Calu3 (cell line): ENCODE data around the gene GALC. TPM values are rescaled to one million over a fixed set of nuclear protein-coding genes. Genes with fewer than 3 reads are reported as not detected.

Source experiments
- BruUV-seq: library from RNA; stranded (reverse); fragments of 400-500 nt; replicated peaks from 2 replicates; lab custom pipeline; 2021; lab: Mats Ljungman, UMichigan
- CTCF ChIA-PET: fragments of 300-600 bp; sonication (Branson Sonifier 250); formaldehyde crosslinking; loops from one replicate; lab custom pipeline; 2022; ENCODE audit warnings: antibody characterized with exemption; lab: Charles Lee
- DNase-seq: peaks from one replicate; pipeline ENCODE4 v3.0.0; 2022
- H3K27ac Mint-ChIP-seq: one replicate; pipeline ENCODE4 v1.8.0; 2022; ENCODE audit warnings: mixed read lengths; ENCODE audit not compliant: unreplicated experiment
- H3K27me3 Mint-ChIP-seq: one replicate; pipeline ENCODE4 v1.8.0; 2022; ENCODE audit warnings: mixed read lengths; ENCODE audit not compliant: unreplicated experiment
- H3K36me3 Mint-ChIP-seq: one replicate; pipeline ENCODE4 v1.8.0; 2022; ENCODE audit warnings: mild to moderate bottlenecking, moderate library complexity, mixed read lengths; ENCODE audit not compliant: insufficient read depth, unreplicated experiment
- H3K4me1 Mint-ChIP-seq: one replicate; pipeline ENCODE4 v1.8.0; 2022; ENCODE audit warnings: mild to moderate bottlenecking, low read depth, mixed read lengths; ENCODE audit not compliant: unreplicated experiment
- H3K4me3 Mint-ChIP-seq: one replicate; pipeline ENCODE4 v1.8.0; 2022; ENCODE audit warnings: mild to moderate bottlenecking, low read depth, moderate library complexity, mixed read lengths; ENCODE audit not compliant: unreplicated experiment
- H3K9me3 Mint-ChIP-seq: one replicate; pipeline ENCODE4 v1.8.0; 2022; ENCODE audit warnings: low read depth, mixed read lengths; ENCODE audit not compliant: unreplicated experiment
- CTCF ChIP-seq: fragments of 200-600 bp; IDR thresholded peaks from one replicate; pipeline ENCODE4 v1.8.0; 2022; ENCODE audit warnings: antibody characterized with exemption; ENCODE audit not compliant: unreplicated experiment
- intact Hi-C: fragments of 100-400 bp; cut with micrococcal nuclease; formaldehyde crosslinking; loops from one replicate; pipeline ENCODE4 v1.10.0; 2022; ENCODE audit not compliant: unreplicated experiment
- total RNA-seq: library from RNA; stranded (reverse); gene quantifications from 2 replicates; pipeline ENCODE4 v1.2.3, GENCODE V29; 2022

The GALC gene
- total RNA-seq, 1 experiment from 2014 or later = 19.3 TPM

GRCh38 chr14:88017535-88017934, 24.6 kb upstream of the GALC start:
- CTCF ChIA-PET = interaction anchor here (0.9 to 1.7 kb wide), 2 partner anchors 151 to 172 kb away, joined by 3 to 4 read pairs; no protein-coding TSS in a partner anchor
- Mint-ChIP-seq H3K9me3 (no peaks in the 10 kb centered on the region), H3K36me3 (no peaks in the 10 kb centered on the region), H3K27me3 (no peaks in the 10 kb centered on the region), H3K4me3 (no peak overlapping the region), H3K4me1 (no peaks in the 10 kb centered on the region), H3K27ac (no peak overlapping the region)
- intact Hi-C loops = no loop called here
- TF ChIP-seq CTCF = no peak
- no TSS peak for BruUV-seq
- DNase-seq = no peak

- TF ChIP-seq CTCF = no peak
- H3K27ac Mint-ChIP-seq = no peak overlapping the region
- no peak for DNase-seq
- no TSS peak for BruUV-seq
- no peaks in the 10 kb centered on the region for H3K36me3 Mint-ChIP-seq
- H3K9me3 Mint-ChIP-seq = no peaks in the 10 kb centered on the region
- CTCF ChIA-PET = interaction anchor here (0.9 to 1.7 kb wide), 2 partner anchors 152 to 173 kb away, joined by 3 to 4 read pairs; no protein-coding TSS in a partner anchor
- no peaks in the 10 kb centered on the region for H3K27me3 Mint-ChIP-seq
- H3K4me3 Mint-ChIP-seq = no peak overlapping the region
- intact Hi-C loops = no loop called here
- no peaks in the 10 kb centered on the region for H3K4me1 Mint-ChIP-seq
These were observed 23.8 kb upstream of the GALC start for GRCh38 chr14:88016768-88017167.

- no peak overlapping the region for H3K27ac Mint-ChIP-seq
- intact Hi-C loops = loop anchor here (1.0 to 5.0 kb wide), 5 partner anchors 115 to 367 kb away; no protein-coding TSS in a partner anchor
- BruUV-seq = no TSS peak
- H3K4me3 Mint-ChIP-seq = no peak overlapping the region
- H3K27me3 Mint-ChIP-seq = no peaks in the 10 kb centered on the region
- CTCF ChIA-PET = interaction anchor here (0.8 to 2.2 kb wide), 7 partner anchors 69 to 366 kb away, joined by 3 to 17 read pairs (median 5); no protein-coding TSS in a partner anchor
- H3K4me1 Mint-ChIP-seq = no peaks in the 10 kb centered on the region
- no peaks in the 10 kb centered on the region for H3K36me3 Mint-ChIP-seq
- no peaks in the 10 kb centered on the region for H3K9me3 Mint-ChIP-seq
- peak; percentile 72 for DNase-seq
- peak; percentile 55 for TF ChIP-seq CTCF
These were observed 20.9 kb upstream of the GALC start for GRCh38 chr14:88013750-88014349.

- DNase-seq = no peak
- no peak for TF ChIP-seq CTCF
- Mint-ChIP-seq H3K9me3 (no peaks in the 10 kb centered on the region), H3K27ac (no peak overlapping the region), H3K4me1 (no peaks in the 10 kb centered on the region), H3K4me3 (no peak overlapping the region), H3K27me3 (no peaks in the 10 kb centered on the region), H3K36me3 (no peaks in the 10 kb centered on the region)
- CTCF ChIA-PET = interaction anchor here (1.3 kb wide), 1 partner anchor 178 kb away, joined by 6 read pairs; no protein-coding TSS in a partner anchor
- intact Hi-C loops = loop anchor here (2.0 to 5.0 kb wide), 3 partner anchors 116 to 368 kb away; no protein-coding TSS in a partner anchor
- no TSS peak for BruUV-seq
These were observed 19.5 kb upstream of the GALC start for GRCh38 chr14:88012495-88012894.
